Measurements from ENCODE around the gene RTP3. TPM values are rescaled to one million over a fixed set of nuclear protein-coding genes. Genes with fewer than 3 reads are reported as not detected.

Gene RTP3
- total RNA-seq, 2 experiments from 2014 or later: not detected

- no peak overlapping the region for H3K27ac Mint-ChIP-seq
Observed at GRCh38 chr3:46496746-46497555, 825 bp upstream of the RTP3 start.

GRCh38 chr3:46498916-46499519 lies 1.2 kb downstream of the RTP3 start:
- Mint-ChIP-seq H3K4me3 (no peak overlapping the region), H3K27me3 (no peaks in the 10 kb centered on the region), H3K9me3 (no peaks in the 10 kb centered on the region), H3K36me3 (ENCODE audit: low read depth) (no peaks in the 10 kb centered on the region), H3K27ac (no peak overlapping the region), H3K4me1 (ENCODE audit: low read depth) (peaks cover 8% of the 10 kb centered on the region)
- DNase-seq: no peak
- intact Hi-C loops (cut with micrococcal nuclease): no loop called here
- POLR2A ChIA-PET: interaction anchor here (0.7 to 1.1 kb wide), 2 partner anchors 9 to 40 kb away, joined by 3 to 4 read pairs; no protein-coding TSS in a partner anchor
- CTCF ChIA-PET: interaction anchor here (1.7 to 8.5 kb wide), 4 partner anchors 11 to 131 kb away, joined by 6 to 76 read pairs (median 18); no protein-coding TSS in a partner anchor
- TF ChIP-seq CTCF (IDR thresholded peaks at IDR 0.05): no peak
- no peak for ATAC-seq

More at GRCh38 chr3:46496746-46497555, 825 bp upstream of the RTP3 start:
- peak; percentile 36 for TF ChIP-seq CTCF (IDR thresholded peaks at IDR 0.05)
- no peaks in the 10 kb centered on the region for H3K9me3 Mint-ChIP-seq
- intact Hi-C loops (cut with micrococcal nuclease): no loop called here
- peak; percentile 76 for DNase-seq
- H3K4me1 Mint-ChIP-seq (ENCODE audit: low read depth): peaks cover 6% of the 10 kb centered on the region
- ATAC-seq: peak; percentile 37
- no peaks in the 10 kb centered on the region for H3K36me3 Mint-ChIP-seq (ENCODE audit: low read depth)
- POLR2A ChIA-PET: no interaction called here
- CTCF ChIA-PET: interaction anchor here (1.0 to 8.5 kb wide), 9 partner anchors 9 to 133 kb away, joined by 3 to 76 read pairs (median 4); no protein-coding TSS in a partner anchor
- H3K27me3 Mint-ChIP-seq: no peaks in the 10 kb centered on the region
- H3K4me3 Mint-ChIP-seq: no peak overlapping the region

- TF ChIP-seq CTCF (IDR thresholded peaks at IDR 0.05): no peak
- no peaks in the 10 kb centered on the region for H3K27me3 Mint-ChIP-seq
- peaks cover 18% of the 10 kb centered on the region for H3K4me1 Mint-ChIP-seq (ENCODE audit: low read depth)
- ChIA-PET POLR2A (interaction anchor here (0.7 kb wide), 1 partner anchor 16 kb away, joined by 4 read pairs; no protein-coding TSS in a partner anchor), CTCF (interaction anchor here (0.8 to 8.5 kb wide), 3 partner anchors 13 to 139 kb away, joined by 3 to 76 read pairs (median 6); no protein-coding TSS in a partner anchor)
- H3K36me3 Mint-ChIP-seq (ENCODE audit: low read depth): no peaks in the 10 kb centered on the region
- H3K4me3 Mint-ChIP-seq: no peak overlapping the region
- DNase-seq: no peak
- intact Hi-C loops (cut with micrococcal nuclease): no loop called here
- no peak for ATAC-seq
- peaks cover 2% of the 10 kb centered on the region for H3K9me3 Mint-ChIP-seq
- H3K27ac Mint-ChIP-seq: no peak overlapping the region
Observed at GRCh38 chr3:46500656-46501635, 3.2 kb downstream of the RTP3 start.

GRCh38 chr3:46501702-46502101 lies 3.9 kb downstream of the RTP3 start:
- intact Hi-C loops (cut with micrococcal nuclease): no loop called here
- peaks cover 2% of the 10 kb centered on the region for H3K9me3 Mint-ChIP-seq
- H3K36me3 Mint-ChIP-seq (ENCODE audit: low read depth): no peaks in the 10 kb centered on the region
- H3K4me3 Mint-ChIP-seq: no peak overlapping the region
- H3K4me1 Mint-ChIP-seq (ENCODE audit: low read depth): peaks cover 18% of the 10 kb centered on the region
- CTCF ChIA-PET: interaction anchor here (0.8 to 8.5 kb wide), 2 partner anchors 13 to 138 kb away, joined by 3 to 76 read pairs; no protein-coding TSS in a partner anchor
- no peak for TF ChIP-seq CTCF (IDR thresholded peaks at IDR 0.05)
- H3K27ac Mint-ChIP-seq: no peak overlapping the region
- no peak for ATAC-seq
- H3K27me3 Mint-ChIP-seq: no peaks in the 10 kb centered on the region
- no peak for DNase-seq
- POLR2A ChIA-PET: no interaction called here

Measured in activated CD8-positive, alpha-beta T cell treated with anti-CD3 and anti-CD28 coated beads for 36 hours (primary cell).